ENCODE results near the gene KYNU. TPM values are rescaled to one million over a fixed set of nuclear protein-coding genes. Genes with fewer than 3 reads are reported as not detected.

The KYNU gene
- total and polyA plus RNA-seq, 2 experiments from 2014 or later: 7.6 to 13.1 TPM

- H3K79me2 ChIP-seq: no peaks in the 10 kb centered on the region
- H4K20me1 ChIP-seq (ENCODE audit: insufficient read depth, poor library complexity, severe bottlenecking): no peaks in the 10 kb centered on the region
- H3K36me3 ChIP-seq (replicated peaks; ENCODE audit: insufficient read depth, low read depth): no peaks in the 10 kb centered on the region
- no peak for DNase-seq (ENCODE audit: low spot score)
- no peak overlapping the region for H2AFZ ChIP-seq
- H3K27me3 ChIP-seq: no peaks in the 10 kb centered on the region
- no peak overlapping the region for H3K4me3 ChIP-seq
- H3K4me2 ChIP-seq: no peak overlapping the region
- H3K9me3 ChIP-seq (ENCODE audit: low read depth): no peaks in the 10 kb centered on the region
- no peaks in the 10 kb centered on the region for H3K9me2 ChIP-seq (replicated peaks; ENCODE audit: insufficient read depth)
- TF ChIP-seq, protein P1, sequence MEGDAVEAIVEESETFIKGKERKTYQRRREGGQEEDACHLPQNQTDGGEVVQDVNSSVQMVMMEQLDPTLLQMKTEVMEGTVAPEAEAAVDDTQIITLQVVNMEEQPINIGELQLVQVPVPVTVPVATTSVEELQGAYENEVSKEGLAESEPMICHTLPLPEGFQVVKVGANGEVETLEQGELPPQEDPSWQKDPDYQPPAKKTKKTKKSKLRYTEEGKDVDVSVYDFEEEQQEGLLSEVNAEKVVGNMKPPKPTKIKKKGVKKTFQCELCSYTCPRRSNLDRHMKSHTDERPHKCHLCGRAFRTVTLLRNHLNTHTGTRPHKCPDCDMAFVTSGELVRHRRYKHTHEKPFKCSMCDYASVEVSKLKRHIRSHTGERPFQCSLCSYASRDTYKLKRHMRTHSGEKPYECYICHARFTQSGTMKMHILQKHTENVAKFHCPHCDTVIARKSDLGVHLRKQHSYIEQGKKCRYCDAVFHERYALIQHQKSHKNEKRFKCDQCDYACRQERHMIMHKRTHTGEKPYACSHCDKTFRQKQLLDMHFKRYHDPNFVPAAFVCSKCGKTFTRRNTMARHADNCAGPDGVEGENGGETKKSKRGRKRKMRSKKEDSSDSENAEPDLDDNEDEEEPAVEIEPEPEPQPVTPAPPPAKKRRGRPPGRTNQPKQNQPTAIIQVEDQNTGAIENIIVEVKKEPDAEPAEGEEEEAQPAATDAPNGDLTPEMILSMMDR (IDR thresholded peaks at IDR 0.05; ENCODE audit: poor library complexity): no peak
- no peak for TF ChIP-seq EZH2 (IDR thresholded peaks at IDR 0.05; ENCODE audit: borderline replicate concordance)
- no peak for TF ChIP-seq EZH2phosphoT487 (IDR thresholded peaks at IDR 0.05; ENCODE audit: low read depth, severe bottlenecking, unreplicated experiment)
- peak overlapping the region; percentile 23 for H3K27ac ChIP-seq
- peaks cover 11% of the 10 kb centered on the region for H3K4me1 ChIP-seq (ENCODE audit: insufficient read depth)
Observed at GRCh38 chr2:142951190-142952007, 73.9 kb downstream of the KYNU start.

DNA sequence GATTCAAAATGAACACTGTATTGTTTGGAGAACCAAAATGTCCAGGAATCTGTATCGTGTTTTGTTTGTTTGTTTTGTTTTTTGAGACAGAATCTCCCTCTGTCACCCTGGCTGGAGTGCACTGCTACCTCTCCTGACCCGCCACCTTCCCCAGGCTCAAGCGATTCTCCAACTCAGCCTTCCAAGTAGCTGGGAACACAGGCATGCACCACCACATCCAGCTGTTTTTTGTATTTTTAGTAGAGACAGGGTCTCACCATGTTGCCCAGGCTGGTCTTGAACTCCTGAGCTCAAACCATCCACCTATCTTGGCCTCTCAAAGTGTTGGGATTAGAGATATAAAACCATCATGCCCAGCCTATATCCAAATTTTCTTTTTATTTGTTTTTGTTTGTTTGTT lies 74.6 kb downstream of the KYNU start:
- Histone ChIP-seq H2AFZ (no peak overlapping the region), H4K20me1 (ENCODE audit: insufficient read depth, poor library complexity, severe bottlenecking) (no peaks in the 10 kb centered on the region), H3K4me3 (no peak overlapping the region), H3K27me3 (no peaks in the 10 kb centered on the region), H3K4me1 (ENCODE audit: insufficient read depth) (peaks cover 11% of the 10 kb centered on the region), H3K4me2 (no peak overlapping the region), H3K9me2 (replicated peaks; ENCODE audit: insufficient read depth) (no peaks in the 10 kb centered on the region), H3K27ac (no peak overlapping the region), H3K79me2 (no peaks in the 10 kb centered on the region), H3K9me3 (ENCODE audit: low read depth) (no peaks in the 10 kb centered on the region), H3K36me3 (replicated peaks; ENCODE audit: insufficient read depth, low read depth) (no peaks in the 10 kb centered on the region)
- 92% methylated on average over 3 of the region's 3 CpGs for WGBS (ENCODE audit: low lambda C conversion rate, missing lambda C conversion rate)
- no peak for TF ChIP-seq EZH2 (IDR thresholded peaks at IDR 0.05; ENCODE audit: borderline replicate concordance)
- TF ChIP-seq, protein P1 (IDR thresholded peaks at IDR 0.05; ENCODE audit: poor library complexity): no peak
- no peak for TF ChIP-seq EZH2phosphoT487 (IDR thresholded peaks at IDR 0.05; ENCODE audit: low read depth, severe bottlenecking, unreplicated experiment)
- DNase-seq (ENCODE audit: low spot score): no peak

DNA sequence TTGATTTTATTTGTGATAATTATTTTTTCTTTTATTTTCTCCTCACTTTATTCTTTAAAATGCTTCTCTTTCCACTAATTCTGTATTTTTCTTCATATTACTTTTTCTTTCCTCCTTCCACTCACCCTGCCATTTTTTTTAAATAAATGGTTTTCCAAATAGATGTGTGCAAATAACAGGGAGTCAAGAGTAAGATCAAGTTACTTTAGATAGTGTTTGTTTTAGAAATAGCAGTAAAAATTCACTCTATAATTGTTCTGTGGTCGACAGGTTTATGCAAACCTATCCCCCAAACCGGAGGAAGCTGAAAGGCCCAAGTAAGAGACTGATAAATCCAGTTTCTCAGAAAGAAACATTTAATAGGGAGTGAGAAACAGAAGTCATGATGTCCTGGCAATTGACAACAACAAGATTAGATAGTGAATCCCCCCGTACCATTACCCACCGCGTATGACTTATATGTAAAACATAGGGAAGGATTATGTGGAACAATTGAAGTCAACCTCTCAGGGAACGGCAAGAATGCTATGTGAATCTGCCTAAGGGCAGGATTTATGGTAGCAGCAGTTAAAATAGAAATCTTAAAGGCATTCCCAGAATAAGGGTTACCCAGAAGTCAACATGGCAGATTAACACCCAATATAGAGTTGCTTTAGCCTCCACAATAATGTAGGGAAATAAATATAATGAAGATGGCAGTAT lies 75.5 kb downstream of the KYNU start:
- TF ChIP-seq EZH2phosphoT487 (IDR thresholded peaks at IDR 0.05; ENCODE audit: low read depth, severe bottlenecking, unreplicated experiment): no peak
- TF ChIP-seq, protein P1 (IDR thresholded peaks at IDR 0.05; ENCODE audit: poor library complexity): no peak
- no peak for TF ChIP-seq EZH2 (IDR thresholded peaks at IDR 0.05; ENCODE audit: borderline replicate concordance)
- Histone ChIP-seq H3K79me2 (no peaks in the 10 kb centered on the region), H3K27me3 (no peaks in the 10 kb centered on the region), H3K9me3 (ENCODE audit: low read depth) (no peaks in the 10 kb centered on the region), H3K4me1 (ENCODE audit: insufficient read depth) (peaks cover 11% of the 10 kb centered on the region), H4K20me1 (ENCODE audit: insufficient read depth, poor library complexity, severe bottlenecking) (no peaks in the 10 kb centered on the region), H2AFZ (no peak overlapping the region), H3K4me2 (no peak overlapping the region), H3K27ac (no peak overlapping the region), H3K9me2 (replicated peaks; ENCODE audit: insufficient read depth) (no peaks in the 10 kb centered on the region), H3K36me3 (replicated peaks; ENCODE audit: insufficient read depth, low read depth) (no peaks in the 10 kb centered on the region), H3K4me3 (no peak overlapping the region)
- no peak for DNase-seq (ENCODE audit: low spot score)
- WGBS (ENCODE audit: low lambda C conversion rate, missing lambda C conversion rate): 33% methylated on average over 6 of the region's 6 CpGs

Measured in hepatocyte (in vitro differentiated cells).